ENCODE data around the gene FOXD4L1.
"Not testable (repeated sequence)": the region's sequence is repeated elsewhere in the genome, so short reads cannot be mapped to it uniquely, and the experiment has no call there.

FOXD4L1 gene

DNA sequence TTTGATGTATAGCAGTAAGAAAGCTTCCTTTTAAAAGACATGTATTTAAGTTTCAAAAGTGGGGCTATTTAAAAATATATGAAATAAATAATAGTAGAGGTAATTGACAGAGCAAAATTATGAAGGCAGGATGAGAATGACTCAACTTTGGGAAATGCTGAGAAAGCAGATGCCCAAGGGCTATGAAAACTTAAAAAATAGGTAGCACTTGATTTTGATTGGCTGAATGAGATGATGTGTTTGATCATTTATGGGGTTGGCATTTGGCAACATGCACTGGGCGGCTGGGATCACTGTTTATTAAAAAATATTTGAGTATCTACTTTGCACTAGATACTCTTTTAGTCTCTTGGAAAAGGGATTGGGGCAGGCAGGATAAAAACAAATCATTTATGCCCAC is 26.5 kb downstream of the FOXD4L1 start:
- DNase-seq (ENCODE audit: low spot score): not testable (repeated sequence)

DNA sequence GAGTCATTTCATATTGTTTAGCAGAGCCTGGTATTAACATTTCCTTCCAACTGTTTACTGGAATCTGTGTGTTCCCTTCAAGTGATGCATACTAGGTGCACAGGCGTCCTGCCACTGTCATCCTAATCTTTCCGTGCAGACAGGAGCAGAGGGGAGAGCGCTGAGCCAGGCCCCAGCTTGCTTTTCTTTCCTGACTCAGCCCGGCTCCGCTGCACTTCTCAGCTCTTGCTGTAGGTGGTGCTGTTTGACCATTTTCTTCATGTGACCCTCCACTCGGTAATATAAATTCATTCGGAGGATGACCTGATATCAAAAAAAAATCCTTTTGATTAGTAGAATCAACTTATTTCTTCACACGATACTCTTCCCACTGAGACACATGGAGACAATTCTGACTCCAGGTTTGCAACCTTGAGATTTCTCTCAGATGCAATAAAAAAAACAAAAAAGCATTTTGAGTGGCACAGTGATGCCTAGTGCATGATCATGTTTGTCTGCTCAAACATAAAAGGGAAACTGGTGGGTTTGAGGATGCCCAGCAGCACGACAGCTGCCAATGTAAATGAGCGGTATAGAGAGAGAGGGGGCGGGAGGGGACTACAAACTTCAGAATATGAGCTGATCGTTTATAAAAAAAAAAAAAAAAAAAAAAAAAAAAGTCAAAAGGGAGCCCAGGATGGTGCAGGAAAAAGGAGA is 29.0 kb downstream of the FOXD4L1 start:
- not testable (repeated sequence) for DNase-seq (ENCODE audit: low spot score)

DNA sequence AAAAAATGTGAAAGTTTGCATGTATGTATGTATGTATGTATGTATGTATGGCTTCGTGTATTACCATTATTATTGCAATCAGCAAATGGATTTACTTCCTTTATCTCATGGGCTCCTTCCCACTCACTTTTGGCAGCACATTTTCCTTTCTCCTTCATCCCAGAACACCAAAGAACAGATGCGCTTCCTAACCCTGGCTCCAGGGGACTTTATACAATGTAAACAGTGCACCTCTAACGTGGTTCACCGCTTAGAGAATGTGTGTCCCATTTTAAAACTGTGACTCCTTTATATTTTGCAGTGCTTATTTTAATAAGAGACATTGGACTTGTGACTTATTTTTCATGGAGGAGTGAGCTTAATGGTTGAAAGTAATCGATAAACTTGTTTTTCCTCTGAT is 29.7 kb downstream of the FOXD4L1 start:
- DNase-seq (ENCODE audit: low spot score): not testable (repeated sequence)

DNA sequence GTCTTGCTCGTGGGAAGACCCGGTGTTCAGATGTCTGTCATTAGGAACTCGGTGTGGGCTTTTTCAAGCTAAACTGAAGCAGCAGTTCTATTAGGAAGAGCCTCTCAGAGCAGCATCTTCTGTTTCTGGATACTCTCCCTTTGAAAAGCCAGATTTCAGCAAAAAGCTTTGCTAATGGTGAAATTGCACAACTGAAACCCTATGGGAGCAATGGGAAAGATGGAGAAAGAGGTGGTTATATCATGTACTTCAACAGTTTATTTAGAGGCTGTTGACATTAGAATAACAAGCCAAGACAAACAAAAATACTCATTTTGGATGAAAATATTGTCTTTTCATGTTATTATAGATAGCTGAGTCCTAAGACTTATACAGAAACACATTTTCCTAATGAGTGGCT is 30.4 kb downstream of the FOXD4L1 start:
- not testable (repeated sequence) for DNase-seq (ENCODE audit: low spot score)

DNA sequence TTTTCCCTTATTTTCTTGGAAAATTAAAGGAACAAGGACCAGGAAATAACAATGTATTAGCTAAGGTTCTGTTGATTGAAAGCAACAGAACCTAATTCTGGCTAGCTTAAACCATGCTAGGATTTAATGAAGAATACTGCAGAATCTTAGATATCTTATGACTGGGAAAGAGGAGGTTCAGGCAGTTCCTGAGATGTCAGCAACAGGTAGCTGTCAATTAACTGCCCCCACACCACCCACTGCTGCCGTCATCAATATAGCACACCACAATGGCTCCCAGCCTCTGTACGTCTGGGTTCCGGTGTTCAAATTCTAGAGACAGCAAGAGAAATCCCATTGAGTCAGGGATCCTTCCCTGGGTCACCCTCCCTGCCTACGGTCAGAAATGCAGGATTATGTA is 34.5 kb downstream of the FOXD4L1 start:
- DNase-seq (ENCODE audit: low spot score): not testable (repeated sequence)

DNA sequence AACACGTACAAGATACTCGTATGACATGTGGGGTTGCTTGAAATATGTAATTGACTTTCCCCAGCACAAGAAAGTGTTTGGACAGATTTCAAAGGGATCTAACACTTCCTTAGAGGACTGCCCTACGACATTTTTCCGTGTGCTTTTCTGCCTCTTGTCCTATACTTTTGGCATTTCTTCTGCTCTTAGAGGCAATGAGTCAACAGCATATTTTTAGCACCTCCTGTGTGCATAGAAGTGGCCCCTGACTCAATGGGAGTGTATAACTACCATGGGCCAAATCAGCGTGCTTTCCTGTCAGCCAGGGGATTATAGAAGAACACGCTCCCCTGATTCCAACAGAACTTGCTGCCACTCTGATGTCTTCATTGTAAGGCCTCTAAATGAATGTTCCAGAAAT is 38.1 kb downstream of the FOXD4L1 start:
- DNase-seq (ENCODE audit: low spot score): not testable (repeated sequence)

DNA sequence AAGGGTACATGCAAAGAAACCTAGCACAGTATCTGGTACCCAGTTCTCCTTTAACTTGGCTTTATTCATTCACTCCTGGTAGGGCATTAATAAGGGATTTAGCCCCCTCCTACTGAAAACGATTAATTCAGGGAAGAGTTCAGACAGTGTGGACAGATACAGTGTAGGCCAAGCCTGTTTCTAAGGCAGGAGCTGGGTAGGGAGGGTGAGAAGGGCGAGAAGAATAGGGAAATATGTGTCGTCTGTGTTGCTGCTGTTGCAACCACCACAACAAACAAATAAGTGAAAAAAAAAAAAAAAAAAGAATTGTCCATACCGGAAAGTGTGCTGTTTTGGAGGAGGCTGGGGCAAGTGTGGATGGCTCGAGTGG is 42.4 kb downstream of the FOXD4L1 start:
- DNase-seq (ENCODE audit: low spot score): not testable (repeated sequence)

DNA sequence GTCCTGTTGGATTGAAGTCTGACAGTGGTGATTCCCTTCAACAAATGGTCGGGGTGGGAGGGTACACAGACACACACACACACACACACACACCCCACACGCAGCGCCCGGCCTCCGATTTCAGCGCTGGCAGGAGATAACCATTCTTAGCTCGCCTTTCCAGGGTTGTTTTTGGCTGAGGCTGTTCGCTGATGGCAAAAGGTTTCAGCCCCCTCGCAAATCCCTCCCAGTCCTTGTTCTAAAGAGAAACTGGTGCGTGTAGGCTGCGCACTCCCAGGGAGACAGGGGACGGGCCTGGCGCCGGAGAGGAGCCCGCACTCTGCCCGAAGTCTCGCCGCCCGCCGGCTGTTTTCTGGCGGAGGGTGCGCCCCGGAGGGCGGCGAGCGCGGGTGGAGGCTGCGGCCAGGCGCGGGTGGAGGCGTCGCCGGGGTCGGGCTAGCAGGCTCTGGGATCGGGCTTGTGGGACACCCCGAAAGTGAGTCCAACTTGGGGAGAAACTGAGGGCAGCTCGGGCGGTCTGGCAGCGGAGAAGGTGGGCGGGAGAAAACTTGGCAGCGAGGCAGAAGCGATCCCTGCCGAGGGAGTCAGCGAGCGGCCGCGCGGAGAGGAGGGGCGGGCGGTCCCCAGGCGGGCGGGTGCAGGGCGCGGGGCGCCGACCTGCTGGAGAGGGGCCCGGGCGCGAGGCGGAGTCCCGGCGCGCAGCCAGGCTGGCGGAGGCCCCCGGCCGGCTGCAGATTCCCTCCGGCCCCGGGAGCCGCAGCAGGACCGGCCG is 42.9 kb downstream of the FOXD4L1 start:
- peak; percentile 4 for DNase-seq (ENCODE audit: low spot score)

DNA sequence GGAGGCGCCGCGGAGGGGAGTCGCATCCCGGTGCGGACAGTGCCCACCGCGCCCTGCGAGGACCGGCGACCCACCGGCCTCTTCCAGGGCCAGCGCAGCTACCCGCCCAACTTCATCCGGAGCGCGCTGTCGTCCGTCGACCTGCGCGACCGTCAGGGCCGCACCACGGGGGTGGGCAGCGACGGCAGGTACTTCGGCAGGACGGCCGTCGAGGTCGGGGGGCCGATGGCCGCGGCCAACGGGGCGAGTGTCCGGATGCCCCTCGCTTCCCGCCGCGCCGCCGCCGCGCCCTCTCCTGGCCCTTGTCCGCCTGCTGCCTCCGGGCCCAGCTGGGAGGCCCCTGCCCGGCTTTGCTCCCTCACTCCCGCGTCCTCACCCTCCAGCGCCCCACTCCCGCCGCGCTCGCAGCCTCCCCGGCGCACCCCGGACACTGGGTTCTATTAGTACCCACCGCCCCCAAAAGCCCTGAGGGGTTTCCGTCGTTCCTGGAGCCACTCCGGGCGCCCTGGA is 43.6 kb downstream of the FOXD4L1 start:
- DNase-seq (ENCODE audit: low spot score): not testable (repeated sequence)

DNA sequence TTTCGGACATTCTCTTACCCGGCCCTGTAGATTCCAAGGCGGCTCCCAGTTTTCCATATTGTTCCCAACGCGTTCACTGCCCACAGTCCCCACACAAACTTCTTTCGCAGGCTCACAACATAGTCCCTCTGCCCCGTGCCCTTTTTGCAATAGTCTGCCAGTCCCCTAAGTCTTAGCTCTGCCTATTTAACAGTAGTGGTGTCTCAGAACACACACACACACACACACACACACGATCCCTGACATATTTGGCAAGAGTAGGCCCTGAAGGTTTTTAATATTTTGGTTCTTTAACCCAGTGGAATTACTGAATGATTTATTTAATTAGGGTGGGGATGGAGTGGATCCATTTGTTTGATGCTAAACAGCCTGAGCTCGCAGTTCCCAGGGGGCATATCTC is 44.1 kb downstream of the FOXD4L1 start:
- not testable (repeated sequence) for DNase-seq (ENCODE audit: low spot score)

Data from Ammon's horn (tissue), 1 donor.